CD8-positive, alpha-beta memory T cell (primary cell): ENCODE measurements around the gene HS2ST1. TPM values are rescaled to one million over a fixed set of nuclear protein-coding genes. Genes with fewer than 3 reads are reported as not detected.
A peak's percentile ranks its signal among the peaks of the same experiment; 100 is the strongest.

Source experiments
- CTCF ChIA-PET: fragments of 350-600 bp; sonication (Branson Sonifier 250); formaldehyde crosslinking; loops from one replicate; lab custom pipeline; 2021; ENCODE audit warnings: antibody characterized with exemption; lab: Charles Lee
- POLR2A ChIA-PET: fragments of 350-600 bp; sonication (Branson Sonifier 250); formaldehyde crosslinking; loops from one replicate; lab custom pipeline; 2021; ENCODE audit warnings: antibody characterized with exemption; lab: Charles Lee
- DNase-seq, 5 donors: peaks; one replicate each; pipeline versions ENCODE4 v3.0.0 to v3.0.0-alpha.2; 2020 to 2022; ENCODE audit warnings: mixed read lengths in 1 of 5
- H3K27ac ChIP-seq: one replicate; pipeline ENCODE4 v1.7.0; 2013; ENCODE audit warnings: low read depth, mild to moderate bottlenecking, low read length, moderate library complexity
- H3K27me3 ChIP-seq: 2 replicates; pipeline ENCODE4 v1.7.0; 2013; ENCODE audit warnings: low read length, mild to moderate bottlenecking; ENCODE audit not compliant: insufficient read depth, poor library complexity, severe bottlenecking
- H3K36me3 ChIP-seq: 2 replicates; pipeline ENCODE4 v1.7.0; 2013; ENCODE audit warnings: mild to moderate bottlenecking, low read length, moderate library complexity; ENCODE audit not compliant: insufficient read depth
- H3K4me1 ChIP-seq: 2 replicates; pipeline ENCODE4 v1.7.0; 2013; ENCODE audit warnings: mild to moderate bottlenecking, low read length, moderate library complexity; ENCODE audit not compliant: insufficient read depth
- H3K4me3 ChIP-seq: 2 replicates; pipeline ENCODE4 v1.7.0; 2013; ENCODE audit warnings: mild to moderate bottlenecking, low read length
- H3K9me3 ChIP-seq: 2 replicates; pipeline ENCODE4 v1.7.0; 2013; ENCODE audit warnings: mild to moderate bottlenecking, low read length
- H3K27ac Mint-ChIP-seq, 8 donors: one replicate each; pipeline ENCODE4 v1.8.0; 2020 to 2021; ENCODE audit warnings: mixed read lengths in 8 of 8, mild to moderate bottlenecking in 6 of 8, inconsistent platforms in 3 of 8, moderate library complexity in 3 of 8
- H3K27me3 Mint-ChIP-seq, 2 donors: one replicate each; pipeline ENCODE4 v1.8.0; 2020 to 2021; ENCODE audit warnings: mixed read lengths in 2 of 2, mild to moderate bottlenecking in 1 of 2, moderate library complexity in 1 of 2
- H3K36me3 Mint-ChIP-seq, 3 donors: one replicate each; pipeline ENCODE4 v1.8.0; 2020 to 2021; ENCODE audit warnings: mixed read lengths in 3 of 3, inconsistent platforms in 1 of 3, mild to moderate bottlenecking in 1 of 3
- H3K4me1 Mint-ChIP-seq, 3 donors: one replicate each; pipeline ENCODE4 v1.8.0; 2020 to 2021; ENCODE audit warnings: mixed read lengths in 3 of 3, inconsistent platforms in 1 of 3, mild to moderate bottlenecking in 1 of 3
- H3K4me3 Mint-ChIP-seq, 7 donors: one replicate each; pipeline ENCODE4 v1.8.0; 2020 to 2021; ENCODE audit warnings: mixed read lengths in 7 of 7, mild to moderate bottlenecking in 6 of 7, moderate library complexity in 4 of 7, inconsistent platforms in 2 of 7
- H3K9me3 Mint-ChIP-seq, 5 donors: one replicate each; pipeline ENCODE4 v1.8.0; 2020 to 2022; ENCODE audit warnings: mixed read lengths in 5 of 5, mild to moderate bottlenecking in 3 of 5, moderate library complexity in 2 of 5, inconsistent platforms in 1 of 5
- polyA plus RNA-seq: library from polyadenylated mRNA; unstranded; fragments of 300-500 nt; fragmentation: Illumina TruSeq; gene quantifications from one replicate; pipeline ENCODE4 v1.2.3, GENCODE V29; 2021
- total RNA-seq, 2 experiments: library from RNA; stranded (reverse); gene quantifications; one replicate each; pipeline ENCODE4 v1.2.3, GENCODE V29; 2021

The HS2ST1 gene
- total and polyA plus RNA-seq, 3 experiments from 2014 or later: 8.4 to 20.2 (median 18.8) TPM

- CTCF ChIA-PET: interaction anchor here (1.0 kb wide), 1 partner anchor 33 kb away, joined by 3 read pairs; no protein-coding TSS in a partner anchor
- Mint-ChIP-seq H3K27ac (no peak overlapping the region), H3K27me3 (peaks cover 16 to 40% of the 10 kb centered on the region in 2 donors), H3K36me3 (no peaks in the 10 kb centered on the region), H3K4me3 (peak overlapping the region in 1 of 7 donors; percentile 55), H3K9me3 (peaks cover 0 to 2% (median 0%) of the 10 kb centered on the region in 5 donors), H3K4me1 (peaks cover 9 to 16% (median 10%) of the 10 kb centered on the region in 3 donors)
- Histone ChIP-seq H3K27me3 (peaks cover 10% of the 10 kb centered on the region), H3K4me1 (no peaks in the 10 kb centered on the region), H3K4me3 (no peak overlapping the region), H3K27ac (no peak overlapping the region), H3K9me3 (no peaks in the 10 kb centered on the region), H3K36me3 (no peaks in the 10 kb centered on the region)
- POLR2A ChIA-PET: no interaction called here
- no peak for DNase-seq
Observed at GRCh38 chr1:87129606-87130005, 215.2 kb downstream of the HS2ST1 start.

GRCh38 chr1:87130438-87130837 is 216.0 kb downstream of the HS2ST1 start:
- Histone ChIP-seq H3K36me3 (no peaks in the 10 kb centered on the region), H3K27ac (no peak overlapping the region), H3K9me3 (no peaks in the 10 kb centered on the region), H3K4me1 (no peaks in the 10 kb centered on the region), H3K4me3 (no peak overlapping the region), H3K27me3 (peaks cover 10% of the 10 kb centered on the region)
- Mint-ChIP-seq H3K4me3 (no peak overlapping the region), H3K9me3 (peaks cover 0 to 2% (median 0%) of the 10 kb centered on the region in 5 donors), H3K27me3 (peaks cover 16 to 45% of the 10 kb centered on the region in 2 donors), H3K27ac (no peak overlapping the region), H3K36me3 (no peaks in the 10 kb centered on the region), H3K4me1 (peaks cover 9 to 16% (median 10%) of the 10 kb centered on the region in 3 donors)
- ChIA-PET POLR2A (no interaction called here), CTCF (interaction anchor here (1.0 to 1.4 kb wide), 3 partner anchors 11 to 34 kb away, joined by 3 to 4 read pairs (median 3); no protein-coding TSS in a partner anchor)
- no peak for DNase-seq

GRCh38 chr1:87131809-87132283 is 217.4 kb downstream of the HS2ST1 start:
- CTCF ChIA-PET: interaction anchor here (1.0 to 1.4 kb wide), 4 partner anchors 8 to 14 kb away, joined by 3 to 4 read pairs (median 4); no protein-coding TSS in a partner anchor
- Mint-ChIP-seq H3K9me3 (peaks cover 0 to 2% (median 0%) of the 10 kb centered on the region in 5 donors), H3K27me3 (peaks cover 16 to 53% of the 10 kb centered on the region in 2 donors), H3K36me3 (no peaks in the 10 kb centered on the region), H3K4me3 (peak overlapping the region; percentile 75 to 92 (median 86)), H3K4me1 (peaks cover 9 to 16% (median 10%) of the 10 kb centered on the region in 3 donors), H3K27ac (no peak overlapping the region)
- no peaks in the 10 kb centered on the region for H3K4me1 ChIP-seq
- H3K27me3 ChIP-seq: peaks cover 10% of the 10 kb centered on the region
- no peak overlapping the region for H3K27ac ChIP-seq
- H3K36me3 ChIP-seq: no peaks in the 10 kb centered on the region
- no peaks in the 10 kb centered on the region for H3K9me3 ChIP-seq
- H3K4me3 ChIP-seq: peak overlapping the region; percentile 75
- POLR2A ChIA-PET: no interaction called here
- peak; percentile 51 to 75 (median 60) for DNase-seq

- peaks cover 16 to 53% of the 10 kb centered on the region in 2 donors for H3K27me3 Mint-ChIP-seq
Observed at GRCh38 chr1:87132284-87132870, 217.9 kb downstream of the HS2ST1 start.

GRCh38 chr1:87134061-87134460 is 219.6 kb downstream of the HS2ST1 start:
- Mint-ChIP-seq H3K27me3 (peaks cover 16 to 49% of the 10 kb centered on the region in 2 donors), H3K9me3 (peaks cover 0 to 2% (median 0%) of the 10 kb centered on the region in 5 donors), H3K36me3 (no peaks in the 10 kb centered on the region), H3K27ac (no peak overlapping the region), H3K4me3 (peak overlapping the region in 5 of 7 donors; percentile 20 to 40 (median 26)), H3K4me1 (peaks cover 9 to 16% (median 10%) of the 10 kb centered on the region in 3 donors)
- Histone ChIP-seq H3K36me3 (no peaks in the 10 kb centered on the region), H3K27me3 (peaks cover 10% of the 10 kb centered on the region), H3K4me1 (no peaks in the 10 kb centered on the region), H3K4me3 (no peak overlapping the region), H3K27ac (no peak overlapping the region), H3K9me3 (no peaks in the 10 kb centered on the region)
- ChIA-PET POLR2A (no interaction called here), CTCF (interaction anchor here (1.0 kb wide), 1 partner anchor 9 kb away, joined by 3 read pairs; no protein-coding TSS in a partner anchor)
- no peak for DNase-seq

More at GRCh38 chr1:87132284-87132870, 217.9 kb downstream of the HS2ST1 start:
- H3K9me3 Mint-ChIP-seq: peaks cover 0 to 2% (median 0%) of the 10 kb centered on the region in 5 donors
- Histone ChIP-seq H3K4me3 (peak overlapping the region; percentile 75), H3K27ac (no peak overlapping the region), H3K36me3 (no peaks in the 10 kb centered on the region), H3K4me1 (no peaks in the 10 kb centered on the region), H3K27me3 (peaks cover 10% of the 10 kb centered on the region), H3K9me3 (no peaks in the 10 kb centered on the region)
- ChIA-PET POLR2A (no interaction called here), CTCF (interaction anchor here (1.4 kb wide), 1 partner anchor 11 kb away, joined by 4 read pairs; no protein-coding TSS in a partner anchor)
- H3K4me1 Mint-ChIP-seq: peaks cover 9 to 16% (median 10%) of the 10 kb centered on the region in 3 donors
- no peak overlapping the region for H3K27ac Mint-ChIP-seq
- H3K36me3 Mint-ChIP-seq: no peaks in the 10 kb centered on the region
- H3K4me3 Mint-ChIP-seq: peak overlapping the region; percentile 75 to 92 (median 86)
- DNase-seq: no peak

- POLR2A ChIA-PET: no interaction called here
- no peak overlapping the region for H3K4me3 Mint-ChIP-seq
- H3K9me3 ChIP-seq: no peaks in the 10 kb centered on the region
- CTCF ChIA-PET: interaction anchor here (1.0 kb wide), 1 partner anchor 9 kb away, joined by 3 read pairs; no protein-coding TSS in a partner anchor
- no peaks in the 10 kb centered on the region for H3K36me3 Mint-ChIP-seq
- H3K4me1 ChIP-seq: no peaks in the 10 kb centered on the region
- H3K27ac ChIP-seq: no peak overlapping the region
- H3K4me1 Mint-ChIP-seq: peaks cover 9 to 16% (median 10%) of the 10 kb centered on the region in 3 donors
- peaks cover 10% of the 10 kb centered on the region for H3K27me3 ChIP-seq
- H3K27me3 Mint-ChIP-seq: peaks cover 13 to 42% of the 10 kb centered on the region in 2 donors
- peaks cover 0 to 2% (median 0%) of the 10 kb centered on the region in 5 donors for H3K9me3 Mint-ChIP-seq
- H3K4me3 ChIP-seq: no peak overlapping the region
- H3K27ac Mint-ChIP-seq: no peak overlapping the region
- H3K36me3 ChIP-seq: no peaks in the 10 kb centered on the region
- no peak for DNase-seq
Observed at GRCh38 chr1:87134625-87135328, 220.3 kb downstream of the HS2ST1 start.

- Histone ChIP-seq H3K36me3 (no peaks in the 10 kb centered on the region), H3K9me3 (no peaks in the 10 kb centered on the region)
- CTCF ChIA-PET: interaction anchor here (1.0 kb wide), 1 partner anchor 10 kb away, joined by 3 read pairs; no protein-coding TSS in a partner anchor
Observed at GRCh38 chr1:87135329-87135712, 220.9 kb downstream of the HS2ST1 start.

More at GRCh38 chr1:87135329-87135712, 220.9 kb downstream of the HS2ST1 start:
- no peak overlapping the region for H3K4me3 ChIP-seq
- no peaks in the 10 kb centered on the region for H3K36me3 Mint-ChIP-seq
- no peaks in the 10 kb centered on the region for H3K4me1 ChIP-seq
- peaks cover 10% of the 10 kb centered on the region for H3K27me3 ChIP-seq
- POLR2A ChIA-PET: no interaction called here
- peaks cover 0 to 2% (median 0%) of the 10 kb centered on the region in 5 donors for H3K9me3 Mint-ChIP-seq
- DNase-seq: no peak
- H3K27ac Mint-ChIP-seq: peak overlapping the region in 1 of 8 donors; percentile 34
- H3K4me1 Mint-ChIP-seq: peaks cover 9 to 16% (median 10%) of the 10 kb centered on the region in 3 donors
- no peak overlapping the region for H3K27ac ChIP-seq
- H3K4me3 Mint-ChIP-seq: no peak overlapping the region
- peaks cover 13 to 38% of the 10 kb centered on the region in 2 donors for H3K27me3 Mint-ChIP-seq
